HepG2 (cell line): ENCODE results near the gene ZMYND12. TPM values are rescaled to one million over a fixed set of nuclear protein-coding genes. Genes with fewer than 3 reads are reported as not detected.

Experiments
- ARNT2 ChIP-seq: sonication (generic); formaldehyde crosslinking; IDR thresholded peaks from 2 replicates; pipeline ENCODE4 v1.8.0; 2022; ENCODE audit warnings: mild to moderate bottlenecking, low read depth, missing genetic modification reagents, moderate library complexity
- ATRX ChIP-seq: sonication (generic); formaldehyde crosslinking; IDR thresholded peaks from 2 replicates; pipeline ENCODE4 v1.4.0; 2020; ENCODE audit warnings: missing genetic modification reagents, borderline replicate concordance
- CCDC6 ChIP-seq: sonication (generic); formaldehyde crosslinking; IDR thresholded peaks from 2 replicates; pipeline ENCODE4 v1.8.1; 2022; ENCODE audit warnings: mild to moderate bottlenecking, missing genetic modification reagents, moderate library complexity
- DMAP1 ChIP-seq: IDR thresholded peaks from 2 replicates; pipeline ENCODE4 v1.6.1; 2016
- ELF1 ChIP-seq: sonication (generic); formaldehyde crosslinking; IDR thresholded peaks from 2 replicates; pipeline ENCODE4 v1.4.0; 2020; ENCODE audit warnings: missing genetic modification reagents
- HDAC2 ChIP-seq: sonication (generic); formaldehyde crosslinking; IDR thresholded peaks from 2 replicates; pipeline ENCODE4 v1.4.0; 2020; ENCODE audit warnings: missing genetic modification reagents
- HHEX ChIP-seq: IDR thresholded peaks from 2 replicates; pipeline ENCODE4 v1.6.1; 2016; ENCODE audit warnings: control low read depth
- KDM5B ChIP-seq: sonication (generic); formaldehyde crosslinking; IDR thresholded peaks from 2 replicates; pipeline ENCODE4 v1.4.0; 2020; ENCODE audit warnings: missing genetic modification reagents, mild to moderate bottlenecking, borderline replicate concordance
- MAZ ChIP-seq, 2 experiments: sonication (generic) in 1 of 2; formaldehyde crosslinking in 1 of 2; IDR thresholded peaks; 2 replicates each; pipeline versions ENCODE4 v1.5.0 to v1.6.1; 2012 to 2020; ENCODE audit warnings: low read depth in 2 of 2, mild to moderate bottlenecking in 2 of 2, borderline replicate concordance in 1 of 2, improper control_type of control experiment in 1 of 2, low read length in 1 of 2, missing genetic modification reagents in 1 of 2, moderate library complexity in 1 of 2
- NR2F1 ChIP-seq, 2 experiments: fragments of 450-650 bp in 1 of 2; formaldehyde crosslinking in 1 of 2; IDR thresholded peaks; 2 replicates each; pipeline versions ENCODE4 v1.5.0 to v1.6.1; 2016 to 2020; ENCODE audit warnings: mild to moderate bottlenecking in 1 of 2, missing compliant biosample characterization in 1 of 2, missing genetic modification reagents in 1 of 2, moderate library complexity in 1 of 2
- RAD21 ChIP-seq: fragments of 450-650 bp; formaldehyde crosslinking; IDR thresholded peaks from 2 replicates; pipeline ENCODE4 v1.5.0; 2020; ENCODE audit warnings: mild to moderate bottlenecking
- RBFOX2 ChIP-seq: fragments of 200-400 bp; formaldehyde crosslinking; IDR thresholded peaks from 2 replicates; pipeline ENCODE4 v1.6.1; 2017; ENCODE audit warnings: low read depth, mild to moderate bottlenecking, low read length
- RXRA ChIP-seq: sonication (generic); formaldehyde crosslinking; IDR thresholded peaks from 2 replicates; pipeline ENCODE4 v1.5.1; 2020; ENCODE audit warnings: missing genetic modification reagents
- SAFB2 ChIP-seq: sonication (generic); formaldehyde crosslinking; IDR thresholded peaks from 2 replicates; pipeline ENCODE4 v1.5.1; 2020; ENCODE audit warnings: missing genetic modification reagents, low read depth, mild to moderate bottlenecking, borderline replicate concordance
- TMF1 ChIP-seq: sonication (generic); formaldehyde crosslinking; IDR thresholded peaks from 2 replicates; pipeline ENCODE4 v1.8.1; 2022; ENCODE audit warnings: low read depth, missing genetic modification reagents
- ZFP36 ChIP-seq: fragments of 150-350 bp; IDR thresholded peaks from 2 replicates; pipeline ENCODE4 v1.6.1; 2018; ENCODE audit warnings: borderline replicate concordance, low read length, low read depth; ENCODE audit not compliant: partially characterized antibody
- ZFX ChIP-seq: sonication (generic); formaldehyde crosslinking; IDR thresholded peaks from 2 replicates; pipeline ENCODE4 v1.4.0; 2020; ENCODE audit warnings: mild to moderate bottlenecking, low read depth, missing genetic modification reagents, moderate library complexity
- ZNF296 ChIP-seq: sonication (generic); formaldehyde crosslinking; conservative IDR thresholded peaks from 2 replicates; pipeline ENCODE4 v1.5.0; 2020; ENCODE audit warnings: mild to moderate bottlenecking, missing genetic modification reagents
- ZNF616 ChIP-seq: sonication (generic); formaldehyde crosslinking; IDR thresholded peaks from 2 replicates; pipeline ENCODE4 v1.5.0; 2020; ENCODE audit warnings: low read depth, mild to moderate bottlenecking, missing genetic modification reagents
- ZNF772 ChIP-seq: sonication (generic); formaldehyde crosslinking; IDR thresholded peaks from 2 replicates; pipeline ENCODE4 v1.5.0; 2020; ENCODE audit warnings: mild to moderate bottlenecking, missing genetic modification reagents
- ZSCAN20 ChIP-seq: sonication (generic); formaldehyde crosslinking; IDR thresholded peaks from 2 replicates; pipeline ENCODE4 v1.4.0; 2020; ENCODE audit warnings: missing genetic modification reagents, mild to moderate bottlenecking, borderline replicate concordance
- polyA plus RNA-seq, 8 experiments: library from polyadenylated mRNA; depleted of rRNA in 3 of 8; stranded (reverse) in 7 of 8; unstranded in 1 of 8; fragments of >200 nt; fragmentation: Illumina TruSeq in 4 of 8; extraction: Trizol in 4 of 8; gene quantifications; 2 replicates each; pipeline versions ENCODE4 v1.2.1 to v1.2.3, GENCODE V29; 2011 to 2016; ENCODE audit warnings: low read depth in 4 of 8, missing spikeins in 1 of 8, mixed read lengths in 1 of 8; ENCODE audit not compliant: insufficient read depth in 1 of 8
- total RNA-seq, 5 experiments: library from RNA; depleted of rRNA; stranded (reverse); fragments of >200 nt; fragmentation: Illumina TruSeq; extraction: Trizol; gene quantifications; 2 replicates each; pipeline ENCODE4 v1.2.3, GENCODE V29; 2016; ENCODE audit warnings: low read depth in 1 of 5
- TF ChIP-seq, protein P1 (sequence below): IDR thresholded peaks from 2 replicates; pipeline ENCODE4 v1.4.0; 2020; ENCODE audit warnings: mild to moderate bottlenecking, missing genetic modification reagents
- TF ChIP-seq, protein P2 (sequence below): sonication (generic); formaldehyde crosslinking; IDR thresholded peaks from 2 replicates; pipeline ENCODE4 v1.5.0; 2020; ENCODE audit warnings: mild to moderate bottlenecking, low read depth, missing genetic modification reagents, borderline replicate concordance
- TF ChIP-seq, protein P3 (sequence below): sonication (generic); formaldehyde crosslinking; IDR thresholded peaks from 2 replicates; pipeline ENCODE4 v1.8.0; 2022; ENCODE audit warnings: missing genetic modification reagents, mild to moderate bottlenecking, borderline replicate concordance

The ZMYND12 gene
- total and polyA plus RNA-seq, 2 of the 13 experiments (the other 11 are each of a cell fraction or from before 2014, with no cell fraction given), result 0.13 to 0.71 TPM

DNA sequence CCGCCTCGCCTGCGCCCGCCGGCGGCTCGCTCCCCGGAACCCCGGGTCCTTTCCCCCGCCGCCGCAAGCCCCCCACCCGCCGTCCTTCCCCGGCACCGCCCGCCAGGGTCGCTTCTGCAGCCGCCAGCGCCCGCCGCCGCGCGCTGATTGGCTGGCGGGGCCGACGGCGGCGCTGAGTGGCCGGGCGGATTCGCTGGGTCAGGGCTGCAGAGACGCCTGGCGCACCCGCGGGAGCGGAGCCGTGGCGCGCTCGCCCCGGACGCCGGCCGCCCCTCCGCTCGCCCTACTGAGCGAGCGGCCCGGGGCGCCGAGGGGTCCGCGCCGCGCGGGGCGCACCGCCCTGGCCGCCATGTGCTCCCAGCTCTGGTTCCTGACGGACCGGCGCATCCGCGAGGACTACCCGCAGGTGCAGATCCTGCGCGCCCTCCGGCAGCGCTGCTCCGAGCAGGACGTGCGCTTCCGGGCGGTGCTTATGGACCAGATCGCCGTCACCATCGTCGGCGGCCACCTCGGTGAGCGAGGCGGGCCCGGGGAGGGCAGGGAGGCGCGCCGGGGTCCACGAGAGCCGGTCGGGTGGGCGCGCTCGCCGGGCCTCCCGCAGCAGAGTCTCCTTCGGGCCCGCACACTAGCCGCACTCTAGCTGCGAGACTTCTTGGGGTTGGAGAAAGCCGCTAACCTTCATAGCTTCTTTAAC, 75.1 kb downstream of the ZMYND12 start, which contains the start of gene RIMKLA (continued):
- TF ChIP-seq, protein P1, sequence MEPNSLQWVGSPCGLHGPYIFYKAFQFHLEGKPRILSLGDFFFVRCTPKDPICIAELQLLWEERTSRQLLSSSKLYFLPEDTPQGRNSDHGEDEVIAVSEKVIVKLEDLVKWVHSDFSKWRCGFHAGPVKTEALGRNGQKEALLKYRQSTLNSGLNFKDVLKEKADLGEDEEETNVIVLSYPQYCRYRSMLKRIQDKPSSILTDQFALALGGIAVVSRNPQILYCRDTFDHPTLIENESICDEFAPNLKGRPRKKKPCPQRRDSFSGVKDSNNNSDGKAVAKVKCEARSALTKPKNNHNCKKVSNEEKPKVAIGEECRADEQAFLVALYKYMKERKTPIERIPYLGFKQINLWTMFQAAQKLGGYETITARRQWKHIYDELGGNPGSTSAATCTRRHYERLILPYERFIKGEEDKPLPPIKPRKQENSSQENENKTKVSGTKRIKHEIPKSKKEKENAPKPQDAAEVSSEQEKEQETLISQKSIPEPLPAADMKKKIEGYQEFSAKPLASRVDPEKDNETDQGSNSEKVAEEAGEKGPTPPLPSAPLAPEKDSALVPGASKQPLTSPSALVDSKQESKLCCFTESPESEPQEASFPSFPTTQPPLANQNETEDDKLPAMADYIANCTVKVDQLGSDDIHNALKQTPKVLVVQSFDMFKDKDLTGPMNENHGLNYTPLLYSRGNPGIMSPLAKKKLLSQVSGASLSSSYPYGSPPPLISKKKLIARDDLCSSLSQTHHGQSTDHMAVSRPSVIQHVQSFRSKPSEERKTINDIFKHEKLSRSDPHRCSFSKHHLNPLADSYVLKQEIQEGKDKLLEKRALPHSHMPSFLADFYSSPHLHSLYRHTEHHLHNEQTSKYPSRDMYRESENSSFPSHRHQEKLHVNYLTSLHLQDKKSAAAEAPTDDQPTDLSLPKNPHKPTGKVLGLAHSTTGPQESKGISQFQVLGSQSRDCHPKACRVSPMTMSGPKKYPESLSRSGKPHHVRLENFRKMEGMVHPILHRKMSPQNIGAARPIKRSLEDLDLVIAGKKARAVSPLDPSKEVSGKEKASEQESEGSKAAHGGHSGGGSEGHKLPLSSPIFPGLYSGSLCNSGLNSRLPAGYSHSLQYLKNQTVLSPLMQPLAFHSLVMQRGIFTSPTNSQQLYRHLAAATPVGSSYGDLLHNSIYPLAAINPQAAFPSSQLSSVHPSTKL (CRISPR knock-in tag), result 0 out of 2 replicates have a peak, but pooled peaks have one; percentile 15
- TF ChIP-seq HHEX (CRISPR knock-in tag) (no peak), ZNF296 (CRISPR knock-in tag) (no peak), RAD21 (CRISPR knock-in tag) (peak; percentile 38; the same call in 1 of the 2 replicates), MAZ (IDR thresholded peaks at IDR 0.05; ENCODE audit: borderline replicate concordance, low read depth, low read length) (no peak), MAZ (CRISPR knock-in tag; IDR thresholded peaks at IDR 0.05; ENCODE audit: low read depth) (peak; percentile 35; the same call in 1 of the 2 replicates), KDM5B (CRISPR knock-in tag) (peak; percentile 53; the same call in 1 of the 2 replicates), DMAP1 (0 out of 2 replicates have a peak, but pooled peaks have one; percentile 33), NR2F1 (CRISPR knock-in tag; IDR thresholded peaks at IDR 0.05) (no peak), ZFP36 (no peak), SAFB2 (CRISPR knock-in tag) (peak; percentile 69; the same call in 1 of the 2 replicates), HDAC2 (CRISPR knock-in tag) (0 out of 2 replicates have a peak, but pooled peaks have one; percentile 28), ZFX (CRISPR knock-in tag) (peak; percentile 66), ZSCAN20 (0 out of 2 replicates have a peak, but pooled peaks have one; percentile 29), RXRA (CRISPR knock-in tag) (0 out of 2 replicates have a peak, but pooled peaks have one; percentile 25), TMF1 (CRISPR knock-in tag) (peak; percentile 27; the same call in 1 of the 2 replicates), CCDC6 (0 out of 2 replicates have a peak, but pooled peaks have one; percentile 18), ELF1 (CRISPR knock-in tag) (0 out of 2 replicates have a peak, but pooled peaks have one; percentile 33), ZNF772 (peak; percentile 48; the same call in 1 of the 2 replicates), ZNF616 (CRISPR knock-in tag) (no peak), ATRX (CRISPR knock-in tag) (no peak), ARNT2 (peak; percentile 50; the same call in 1 of the 2 replicates), RBFOX2 (peak; percentile 62)
- TF ChIP-seq, protein P2, sequence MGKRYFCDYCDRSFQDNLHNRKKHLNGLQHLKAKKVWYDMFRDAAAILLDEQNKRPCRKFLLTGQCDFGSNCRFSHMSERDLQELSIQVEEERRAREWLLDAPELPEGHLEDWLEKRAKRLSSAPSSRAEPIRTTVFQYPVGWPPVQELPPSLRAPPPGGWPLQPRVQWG (CRISPR knock-in tag), result no peak
- TF ChIP-seq, protein P3, sequence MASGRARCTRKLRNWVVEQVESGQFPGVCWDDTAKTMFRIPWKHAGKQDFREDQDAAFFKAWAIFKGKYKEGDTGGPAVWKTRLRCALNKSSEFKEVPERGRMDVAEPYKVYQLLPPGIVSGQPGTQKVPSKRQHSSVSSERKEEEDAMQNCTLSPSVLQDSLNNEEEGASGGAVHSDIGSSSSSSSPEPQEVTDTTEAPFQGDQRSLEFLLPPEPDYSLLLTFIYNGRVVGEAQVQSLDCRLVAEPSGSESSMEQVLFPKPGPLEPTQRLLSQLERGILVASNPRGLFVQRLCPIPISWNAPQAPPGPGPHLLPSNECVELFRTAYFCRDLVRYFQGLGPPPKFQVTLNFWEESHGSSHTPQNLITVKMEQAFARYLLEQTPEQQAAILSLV (CRISPR knock-in tag), result 0 out of 2 replicates have a peak, but pooled peaks have one; percentile 56
